ENCODE measurements around the gene HMGXB4.

Gene HMGXB4

DNA sequence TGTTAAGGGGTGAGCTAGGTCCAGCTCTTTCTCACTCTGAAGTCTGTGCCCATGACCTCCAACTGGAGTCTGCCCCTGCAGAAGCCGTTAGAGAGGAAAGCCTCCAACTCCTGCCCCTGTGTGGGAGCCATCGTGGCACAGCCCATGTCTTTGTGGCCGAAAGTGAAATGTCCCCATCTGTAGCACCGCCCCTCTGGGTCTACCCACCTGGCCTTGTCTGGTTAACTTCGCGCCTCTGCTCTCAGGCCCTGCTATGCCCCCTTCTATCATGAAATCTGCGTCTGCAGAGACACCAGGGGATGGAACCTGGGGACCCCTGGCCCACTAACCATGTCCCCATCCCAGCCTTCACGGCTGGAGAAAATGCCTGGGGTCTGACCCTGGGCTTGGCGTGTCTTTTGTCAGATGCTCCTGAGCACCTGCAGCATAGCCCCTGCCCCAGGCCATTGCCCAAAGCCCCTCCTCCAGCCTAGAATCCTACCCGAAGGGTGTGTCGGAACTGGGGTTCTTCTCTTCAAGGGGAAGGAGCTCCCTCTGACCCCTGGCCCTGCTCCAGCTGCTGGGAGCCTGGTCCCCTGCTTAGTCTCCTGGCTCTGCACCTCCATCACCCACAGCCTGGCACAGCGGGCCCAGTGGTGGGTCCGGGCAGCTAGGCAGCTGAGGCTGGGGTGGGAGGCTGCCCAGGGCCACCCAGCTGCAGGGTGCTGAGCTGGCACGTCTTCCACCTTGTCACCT is 87.8 kb downstream of the HMGXB4 start:
- Histone ChIP-seq H3K9me2 (replicated peaks; ENCODE audit: insufficient read depth, low read length) (no peaks in the 10 kb centered on the region), H3K4me2 (ENCODE audit: low read depth, low read length) (peak overlapping the region; percentile 47), H3K27ac (ENCODE audit: low read length) (peak overlapping the region; percentile 80), H2AFZ (ENCODE audit: low read length) (0 out of 2 replicates have a peak overlapping the region, but pooled peaks have one; percentile 28), H3K27me3 (replicated peaks; ENCODE audit: insufficient read depth, low read length) (no peaks in the 10 kb centered on the region), H3K36me3 (replicated peaks; ENCODE audit: insufficient read depth, low read length) (no peaks in the 10 kb centered on the region), H3K79me2 (ENCODE audit: low read length) (no peaks in the 10 kb centered on the region), H3K4me1 (ENCODE audit: low read length) (peaks cover 32% of the 10 kb centered on the region), H3F3A (ENCODE audit: insufficient read depth, low read length) (peaks cover 14% of the 10 kb centered on the region), H3K9me3 (replicated peaks; ENCODE audit: insufficient read depth, low read length) (no peaks in the 10 kb centered on the region), H3K4me3 (ENCODE audit: low read length) (no peak overlapping the region), H3K9ac (ENCODE audit: low read length) (peak overlapping the region; percentile 8; the same call in 1 of the 2 replicates), H4K20me1 (ENCODE audit: insufficient read depth, low read length) (no peaks in the 10 kb centered on the region)
- DNase-seq = peak; percentile 93
- TF ChIP-seq EZH2 (optimal IDR thresholded peaks at IDR 0.05; ENCODE audit: low read depth, low read length) (no peak), EZH2phosphoT487 (IDR thresholded peaks at IDR 0.05; ENCODE audit: low read length) (no peak)
- TF ChIP-seq, protein P1, sequence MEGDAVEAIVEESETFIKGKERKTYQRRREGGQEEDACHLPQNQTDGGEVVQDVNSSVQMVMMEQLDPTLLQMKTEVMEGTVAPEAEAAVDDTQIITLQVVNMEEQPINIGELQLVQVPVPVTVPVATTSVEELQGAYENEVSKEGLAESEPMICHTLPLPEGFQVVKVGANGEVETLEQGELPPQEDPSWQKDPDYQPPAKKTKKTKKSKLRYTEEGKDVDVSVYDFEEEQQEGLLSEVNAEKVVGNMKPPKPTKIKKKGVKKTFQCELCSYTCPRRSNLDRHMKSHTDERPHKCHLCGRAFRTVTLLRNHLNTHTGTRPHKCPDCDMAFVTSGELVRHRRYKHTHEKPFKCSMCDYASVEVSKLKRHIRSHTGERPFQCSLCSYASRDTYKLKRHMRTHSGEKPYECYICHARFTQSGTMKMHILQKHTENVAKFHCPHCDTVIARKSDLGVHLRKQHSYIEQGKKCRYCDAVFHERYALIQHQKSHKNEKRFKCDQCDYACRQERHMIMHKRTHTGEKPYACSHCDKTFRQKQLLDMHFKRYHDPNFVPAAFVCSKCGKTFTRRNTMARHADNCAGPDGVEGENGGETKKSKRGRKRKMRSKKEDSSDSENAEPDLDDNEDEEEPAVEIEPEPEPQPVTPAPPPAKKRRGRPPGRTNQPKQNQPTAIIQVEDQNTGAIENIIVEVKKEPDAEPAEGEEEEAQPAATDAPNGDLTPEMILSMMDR (IDR thresholded peaks at IDR 0.05; ENCODE audit: low read length) = no peak

Data from MM.1S (cell line).